ENCODE results near the gene NHS.

DNA sequence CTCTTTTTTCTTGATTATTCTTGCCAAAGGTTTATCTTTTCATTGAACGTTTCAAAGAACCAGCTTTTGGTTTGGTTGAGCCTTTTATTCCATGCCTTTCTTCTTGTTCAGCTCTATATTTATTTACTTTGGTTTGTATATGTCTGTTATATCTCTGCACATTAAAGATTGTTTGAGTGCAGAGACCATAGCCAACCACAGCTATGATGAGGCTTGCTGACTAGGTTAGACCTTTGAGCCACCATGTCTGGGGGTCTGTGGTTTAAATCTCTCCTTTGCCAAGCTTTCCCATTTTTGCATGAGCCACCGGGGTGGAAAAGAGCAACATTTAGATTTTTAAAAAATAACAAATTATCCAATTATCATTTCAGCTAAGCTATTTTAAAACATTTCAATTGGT lies 96.1 kb downstream of the NHS start:
- TF ChIP-seq, protein P1, sequence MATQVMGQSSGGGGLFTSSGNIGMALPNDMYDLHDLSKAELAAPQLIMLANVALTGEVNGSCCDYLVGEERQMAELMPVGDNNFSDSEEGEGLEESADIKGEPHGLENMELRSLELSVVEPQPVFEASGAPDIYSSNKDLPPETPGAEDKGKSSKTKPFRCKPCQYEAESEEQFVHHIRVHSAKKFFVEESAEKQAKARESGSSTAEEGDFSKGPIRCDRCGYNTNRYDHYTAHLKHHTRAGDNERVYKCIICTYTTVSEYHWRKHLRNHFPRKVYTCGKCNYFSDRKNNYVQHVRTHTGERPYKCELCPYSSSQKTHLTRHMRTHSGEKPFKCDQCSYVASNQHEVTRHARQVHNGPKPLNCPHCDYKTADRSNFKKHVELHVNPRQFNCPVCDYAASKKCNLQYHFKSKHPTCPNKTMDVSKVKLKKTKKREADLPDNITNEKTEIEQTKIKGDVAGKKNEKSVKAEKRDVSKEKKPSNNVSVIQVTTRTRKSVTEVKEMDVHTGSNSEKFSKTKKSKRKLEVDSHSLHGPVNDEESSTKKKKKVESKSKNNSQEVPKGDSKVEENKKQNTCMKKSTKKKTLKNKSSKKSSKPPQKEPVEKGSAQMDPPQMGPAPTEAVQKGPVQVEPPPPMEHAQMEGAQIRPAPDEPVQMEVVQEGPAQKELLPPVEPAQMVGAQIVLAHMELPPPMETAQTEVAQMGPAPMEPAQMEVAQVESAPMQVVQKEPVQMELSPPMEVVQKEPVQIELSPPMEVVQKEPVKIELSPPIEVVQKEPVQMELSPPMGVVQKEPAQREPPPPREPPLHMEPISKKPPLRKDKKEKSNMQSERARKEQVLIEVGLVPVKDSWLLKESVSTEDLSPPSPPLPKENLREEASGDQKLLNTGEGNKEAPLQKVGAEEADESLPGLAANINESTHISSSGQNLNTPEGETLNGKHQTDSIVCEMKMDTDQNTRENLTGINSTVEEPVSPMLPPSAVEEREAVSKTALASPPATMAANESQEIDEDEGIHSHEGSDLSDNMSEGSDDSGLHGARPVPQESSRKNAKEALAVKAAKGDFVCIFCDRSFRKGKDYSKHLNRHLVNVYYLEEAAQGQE (IDR thresholded peaks at IDR 0.05; ENCODE audit: insufficient read depth in 1 of 2, low read depth in 2 of 2, low read length in 2 of 2) = no peak
- TF ChIP-seq TAF1 (IDR thresholded peaks at IDR 0.05; ENCODE audit: borderline replicate concordance, insufficient read depth, low read length) = no peak
- TF ChIP-seq POLR2AphosphoS5 (IDR thresholded peaks at IDR 0.05; ENCODE audit: low read depth, low read length) = no peak

Data from PFSK-1 (cell line).